MM.1S (cell line): ENCODE results near the gene BMPER.

Source experiments
- DNase-seq: peaks from one replicate; pipeline ENCODE4 v3.0.0-alpha.2; 2015
- H2AFZ ChIP-seq: fragments of 300-600 bp; sonication (generic); 2 replicates; pipeline ENCODE4 v1.6.0; 2016; ENCODE audit warnings: antibody characterized with exemption, low read length
- H3F3A ChIP-seq: fragments of 300-600 bp; sonication (generic); 2 replicates; pipeline ENCODE4 v1.6.1; 2016; ENCODE audit warnings: mild to moderate bottlenecking, antibody characterized with exemption, low read length, moderate library complexity, mixed read lengths; ENCODE audit not compliant: insufficient read depth
- H3K27ac ChIP-seq: fragments of 300-600 bp; sonication (generic); 2 replicates; pipeline ENCODE4 v1.5.1; 2016; ENCODE audit warnings: mild to moderate bottlenecking, low read length
- H3K27me3 ChIP-seq: fragments of 300-600 bp; sonication (generic); replicated peaks from 2 replicates; pipeline ENCODE4 v1.6.0; 2016; ENCODE audit warnings: low read length; ENCODE audit not compliant: insufficient read depth
- H3K36me3 ChIP-seq: fragments of 300-600 bp; sonication (generic); replicated peaks from 2 replicates; pipeline ENCODE4 v1.6.1; 2016; ENCODE audit warnings: mild to moderate bottlenecking, low read length, mixed read lengths; ENCODE audit not compliant: insufficient read depth
- H3K4me1 ChIP-seq: fragments of 300-600 bp; sonication (generic); 2 replicates; pipeline ENCODE4 v1.6.1; 2016; ENCODE audit warnings: low read length, mixed read lengths
- H3K4me2 ChIP-seq: fragments of 300-600 bp; sonication (generic); 2 replicates; pipeline ENCODE4 v1.6.0; 2016; ENCODE audit warnings: low read depth, low read length
- H3K4me3 ChIP-seq: fragments of 300-600 bp; sonication (generic); 2 replicates; pipeline ENCODE4 v1.5.1; 2016; ENCODE audit warnings: low read length, mixed read lengths
- H3K79me2 ChIP-seq: fragments of 300-600 bp; sonication (generic); 2 replicates; pipeline ENCODE4 v1.6.1; 2016; ENCODE audit warnings: mixed run types, low read length, mixed read lengths
- H3K9ac ChIP-seq: fragments of 300-600 bp; sonication (generic); 2 replicates; pipeline ENCODE4 v1.6.1; 2016; ENCODE audit warnings: low read length, mixed read lengths
- H3K9me2 ChIP-seq: fragments of 300-600 bp; sonication (generic); replicated peaks from 2 replicates; pipeline ENCODE4 v1.6.1; 2016; ENCODE audit warnings: mild to moderate bottlenecking, low read length, mixed read lengths; ENCODE audit not compliant: insufficient read depth
- H3K9me3 ChIP-seq: fragments of 300-600 bp; sonication (generic); replicated peaks from 2 replicates; pipeline ENCODE4 v1.6.1; 2016; ENCODE audit warnings: mild to moderate bottlenecking, low read length, mixed read lengths; ENCODE audit not compliant: insufficient read depth
- H4K20me1 ChIP-seq: fragments of 300-600 bp; sonication (generic); 2 replicates; pipeline ENCODE4 v1.6.1; 2016; ENCODE audit warnings: mild to moderate bottlenecking, low read length, moderate library complexity, mixed read lengths; ENCODE audit not compliant: insufficient read depth
- CTCF ChIP-seq: fragments of 300-600 bp; sonication (generic); IDR thresholded peaks from 2 replicates; pipeline ENCODE4 v1.5.1; 2016; ENCODE audit warnings: antibody characterized with exemption, low read length, mixed read lengths
- EZH2 ChIP-seq: fragments of 300-600 bp; sonication (generic); optimal IDR thresholded peaks from 2 replicates; pipeline ENCODE3; 2017; ENCODE audit warnings: low read depth, mild to moderate bottlenecking, antibody characterized with exemption, low read length, mixed read lengths
- EZH2phosphoT487 ChIP-seq: fragments of 300-600 bp; sonication (generic); IDR thresholded peaks from 2 replicates; pipeline ENCODE4 v1.6.1; 2018; ENCODE audit warnings: antibody characterized with exemption, low read length

BMPER gene

GRCh38 chr7:33998476-33998875 is 93.1 kb downstream of the BMPER start:
- Histone ChIP-seq H3K9me3 (no peaks in the 10 kb centered on the region), H3K9me2 (no peaks in the 10 kb centered on the region), H3K4me2 (no peak overlapping the region), H3K27me3 (no peaks in the 10 kb centered on the region), H3K9ac (no peak overlapping the region), H3K79me2 (no peaks in the 10 kb centered on the region), H3K4me1 (no peaks in the 10 kb centered on the region), H4K20me1 (no peaks in the 10 kb centered on the region), H3K36me3 (no peaks in the 10 kb centered on the region), H3K4me3 (no peak overlapping the region), H2AFZ (no peak overlapping the region), H3K27ac (no peak overlapping the region), H3F3A (no peaks in the 10 kb centered on the region)
- TF ChIP-seq EZH2phosphoT487 (no peak), EZH2 (no peak), CTCF (no peak)
- DNase-seq = no peak

- no peaks in the 10 kb centered on the region; the same call in 1 of the 2 replicates for H4K20me1 ChIP-seq
- H3K36me3 ChIP-seq = no peaks in the 10 kb centered on the region
- no peaks in the 10 kb centered on the region for H3K4me1 ChIP-seq
- no peaks in the 10 kb centered on the region for H3K9me2 ChIP-seq
- H3K27ac ChIP-seq = no peak overlapping the region
- no peak overlapping the region for H3K4me3 ChIP-seq
- no peaks in the 10 kb centered on the region for H3K27me3 ChIP-seq
- no peak for TF ChIP-seq EZH2phosphoT487
- no peak for TF ChIP-seq EZH2
- TF ChIP-seq CTCF = no peak
- H3K9ac ChIP-seq = no peak overlapping the region
- H3K4me2 ChIP-seq = no peak overlapping the region
- no peaks in the 10 kb centered on the region for H3F3A ChIP-seq
- H2AFZ ChIP-seq = no peak overlapping the region
- H3K9me3 ChIP-seq = no peaks in the 10 kb centered on the region
- no peaks in the 10 kb centered on the region for H3K79me2 ChIP-seq
- DNase-seq = no peak
Observed at GRCh38 chr7:34011017-34011695, 105.8 kb downstream of the BMPER start.

DNA sequence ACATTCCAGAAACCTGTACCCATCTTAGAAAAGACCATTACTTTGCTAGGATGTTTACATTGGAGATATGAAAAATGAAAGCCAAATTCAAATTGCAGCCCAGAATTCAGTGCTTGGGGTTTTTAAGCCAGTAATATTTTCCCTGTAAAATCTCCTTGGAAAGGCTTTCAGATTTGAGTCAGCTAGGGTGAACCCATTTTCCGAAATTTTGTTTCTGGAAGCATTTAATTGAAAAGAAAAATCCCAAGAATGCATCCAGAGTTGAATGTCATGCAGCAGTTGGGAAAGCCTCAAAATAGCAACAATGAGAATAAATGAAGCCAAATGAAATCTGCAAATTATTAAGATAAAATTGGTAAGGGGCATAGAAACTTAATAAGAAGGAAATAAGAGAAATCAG is 106.4 kb downstream of the BMPER start:
- Histone ChIP-seq H4K20me1 (no peaks in the 10 kb centered on the region; the same call in 1 of the 2 replicates), H3K27ac (no peak overlapping the region), H3F3A (no peaks in the 10 kb centered on the region), H3K4me1 (no peaks in the 10 kb centered on the region), H3K36me3 (no peaks in the 10 kb centered on the region), H3K4me3 (no peak overlapping the region), H3K9me3 (no peaks in the 10 kb centered on the region), H3K9me2 (no peaks in the 10 kb centered on the region), H3K4me2 (no peak overlapping the region), H3K79me2 (no peaks in the 10 kb centered on the region), H2AFZ (no peak overlapping the region), H3K27me3 (no peaks in the 10 kb centered on the region), H3K9ac (no peak overlapping the region)
- TF ChIP-seq EZH2phosphoT487 = no peak
- TF ChIP-seq CTCF = no peak
- no peak for DNase-seq
